Endothelial cell of umbilical vein (primary cell): ENCODE results near the gene NLRC3.

ENCODE experiments used
- CTCF ChIP-seq, 2 donors: IDR thresholded peaks; 1 replicate in 1 of 2; 2 replicates in 1 of 2; pipeline ENCODE4 v1.5.1; 2011; ENCODE audit warnings: low read length in 2 of 2, mild to moderate bottlenecking in 2 of 2, moderate library complexity in 2 of 2, control low read depth in 1 of 2, inconsistent platforms in 1 of 2, low read depth in 1 of 2; ENCODE audit not compliant: insufficient read depth in 1 of 2; ENCODE audit errors: extremely low read depth in 1 of 2
- EZH2 ChIP-seq: IDR thresholded peaks from 2 replicates; pipeline ENCODE4 v1.6.1; 2012; ENCODE audit warnings: borderline replicate concordance, low read depth, mild to moderate bottlenecking, moderate library complexity, low read length, inconsistent platforms; ENCODE audit not compliant: severe bottlenecking
- MAX ChIP-seq: IDR thresholded peaks from 2 replicates; pipeline ENCODE4 v1.6.1; 2011; ENCODE audit not compliant: insufficient read depth, insufficient read length
- POLR2A ChIP-seq: IDR thresholded peaks from 2 replicates; pipeline ENCODE4 v1.6.1; 2012; ENCODE audit warnings: low read depth, mild to moderate bottlenecking, control low read depth, low read length

- TF ChIP-seq EZH2 = no peak
- no peak for TF ChIP-seq CTCF (IDR thresholded peaks at IDR 0.05; ENCODE audit: extremely low read depth in 1 of 2, insufficient read depth in 1 of 2, low read depth in 1 of 2, low read length in 2 of 2)
- no peak for TF ChIP-seq MAX
- no peak for TF ChIP-seq POLR2A
Measured at GRCh38 chr16:3608069-3608468, 30.9 kb upstream of the NLRC3 start.
